HEK293 (cell line): ENCODE data around the gene NAV2.

Experiments
- BCL11A ChIP-seq: fragments of 450-650 bp; formaldehyde crosslinking; IDR thresholded peaks from 2 replicates; pipeline ENCODE4 v1.5.1; 2016; ENCODE audit warnings: low read depth, missing biosample characterization, missing genetic modification characterization
- PRDM1 ChIP-seq: fragments of 450-650 bp; formaldehyde crosslinking; IDR thresholded peaks from 2 replicates; pipeline ENCODE4; 2016; ENCODE audit warnings: missing biosample characterization, missing genetic modification characterization
- ZNF133 ChIP-seq: fragments of 450-650 bp; formaldehyde crosslinking; IDR thresholded peaks from 2 replicates; pipeline ENCODE4 v1.5.1; 2016; ENCODE audit warnings: missing biosample characterization, missing genetic modification characterization
- ZNF138 ChIP-seq: fragments of 450-650 bp; formaldehyde crosslinking; IDR thresholded peaks from 2 replicates; pipeline ENCODE4 v1.5.1; 2016; ENCODE audit warnings: missing biosample characterization, missing genetic modification characterization, borderline replicate concordance
- ZNF350 ChIP-seq: fragments of 450-650 bp; formaldehyde crosslinking; IDR thresholded peaks from 2 replicates; pipeline ENCODE4 v1.5.0; 2017; ENCODE audit warnings: missing biosample characterization, mild to moderate bottlenecking, missing genetic modification characterization
- ZNF391 ChIP-seq: fragments of 450-650 bp; formaldehyde crosslinking; IDR thresholded peaks from 2 replicates; pipeline ENCODE4 v1.5.1; 2016; ENCODE audit warnings: low read depth, missing biosample characterization, missing genetic modification characterization, borderline replicate concordance
- ZNF623 ChIP-seq: fragments of 450-650 bp; formaldehyde crosslinking; IDR thresholded peaks from 2 replicates; pipeline ENCODE4 v1.5.1; 2016; ENCODE audit warnings: missing biosample characterization, missing genetic modification characterization
- TF ChIP-seq, protein P1 (sequence below): fragments of 450-650 bp; formaldehyde crosslinking; IDR thresholded peaks from 2 replicates; pipeline ENCODE4 v1.5.1; 2016; ENCODE audit warnings: missing biosample characterization, missing genetic modification characterization, borderline replicate concordance
- TF ChIP-seq, protein P2 (sequence below): fragments of 450-650 bp; formaldehyde crosslinking; IDR thresholded peaks from 2 replicates; pipeline ENCODE4 v1.5.1; 2016; ENCODE audit warnings: missing biosample characterization, missing genetic modification characterization
- TF ChIP-seq, protein P3 (sequence below): fragments of 450-650 bp; formaldehyde crosslinking; IDR thresholded peaks from 2 replicates; pipeline ENCODE4 v1.5.1; 2016; ENCODE audit warnings: missing biosample characterization, missing genetic modification characterization, low read depth
- TF ChIP-seq, protein P4 (sequence below): sonication (generic); formaldehyde crosslinking; IDR thresholded peaks from 2 replicates; pipeline ENCODE4 v1.8.1; 2022; ENCODE audit warnings: mild to moderate bottlenecking, moderate library complexity, missing genetic modification reagents

DNA sequence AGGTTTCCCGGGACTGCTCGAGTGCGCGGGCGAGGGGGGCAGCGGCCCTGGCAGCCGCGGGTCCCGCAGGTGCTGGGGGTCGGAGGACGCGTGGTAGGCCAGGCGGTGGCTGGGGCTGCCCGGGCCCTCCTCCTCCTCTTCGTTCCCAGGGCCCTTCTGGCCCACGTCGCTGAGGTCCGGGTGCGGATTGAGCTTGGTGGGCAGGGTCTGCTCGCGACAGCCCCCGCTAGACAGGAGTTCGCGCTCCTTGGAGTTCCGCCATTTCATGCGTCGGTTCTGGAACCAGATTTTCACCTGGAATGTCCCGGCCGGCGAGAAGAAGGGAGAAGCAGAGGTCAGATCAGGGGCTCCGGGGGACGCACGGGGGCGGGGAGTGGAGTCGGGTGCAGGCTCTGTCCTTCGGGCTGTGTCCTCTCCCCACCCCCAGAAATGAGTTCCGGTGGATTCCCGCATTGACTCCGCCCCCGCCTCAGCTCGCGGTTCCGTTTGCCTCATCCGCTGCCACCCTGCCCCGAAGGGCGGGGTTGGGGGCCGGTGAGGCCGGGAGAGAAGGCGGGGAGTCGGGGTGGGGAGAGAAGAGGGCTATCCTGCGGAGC lies 443.7 kb downstream of the NAV2 start:
- TF ChIP-seq BCL11A (tag by site-specific recombination) (no peak), ZNF350 (tag by site-specific recombination) (no peak), ZNF623 (tag by site-specific recombination) (no peak), ZNF391 (tag by site-specific recombination) (no peak), PRDM1 (no peak), ZNF133 (no peak), ZNF138 (tag by site-specific recombination) (no peak)
- TF ChIP-seq, protein P1, sequence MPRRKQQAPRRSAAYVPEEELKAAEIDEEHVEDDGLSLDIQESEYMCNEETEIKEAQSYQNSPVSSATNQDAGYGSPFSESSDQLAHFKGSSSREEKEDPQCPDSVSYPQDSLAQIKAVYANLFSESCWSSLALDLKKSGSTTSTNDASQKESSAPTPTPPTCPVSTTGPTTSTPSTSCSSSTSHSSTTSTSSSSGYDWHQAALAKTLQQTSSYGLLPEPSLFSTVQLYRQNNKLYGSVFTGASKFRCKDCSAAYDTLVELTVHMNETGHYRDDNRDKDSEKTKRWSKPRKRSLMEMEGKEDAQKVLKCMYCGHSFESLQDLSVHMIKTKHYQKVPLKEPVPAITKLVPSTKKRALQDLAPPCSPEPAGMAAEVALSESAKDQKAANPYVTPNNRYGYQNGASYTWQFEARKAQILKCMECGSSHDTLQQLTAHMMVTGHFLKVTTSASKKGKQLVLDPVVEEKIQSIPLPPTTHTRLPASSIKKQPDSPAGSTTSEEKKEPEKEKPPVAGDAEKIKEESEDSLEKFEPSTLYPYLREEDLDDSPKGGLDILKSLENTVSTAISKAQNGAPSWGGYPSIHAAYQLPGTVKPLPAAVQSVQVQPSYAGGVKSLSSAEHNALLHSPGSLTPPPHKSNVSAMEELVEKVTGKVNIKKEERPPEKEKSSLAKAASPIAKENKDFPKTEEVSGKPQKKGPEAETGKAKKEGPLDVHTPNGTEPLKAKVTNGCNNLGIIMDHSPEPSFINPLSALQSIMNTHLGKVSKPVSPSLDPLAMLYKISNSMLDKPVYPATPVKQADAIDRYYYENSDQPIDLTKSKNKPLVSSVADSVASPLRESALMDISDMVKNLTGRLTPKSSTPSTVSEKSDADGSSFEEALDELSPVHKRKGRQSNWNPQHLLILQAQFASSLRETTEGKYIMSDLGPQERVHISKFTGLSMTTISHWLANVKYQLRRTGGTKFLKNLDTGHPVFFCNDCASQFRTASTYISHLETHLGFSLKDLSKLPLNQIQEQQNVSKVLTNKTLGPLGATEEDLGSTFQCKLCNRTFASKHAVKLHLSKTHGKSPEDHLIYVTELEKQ: no peak
- TF ChIP-seq, protein P2, sequence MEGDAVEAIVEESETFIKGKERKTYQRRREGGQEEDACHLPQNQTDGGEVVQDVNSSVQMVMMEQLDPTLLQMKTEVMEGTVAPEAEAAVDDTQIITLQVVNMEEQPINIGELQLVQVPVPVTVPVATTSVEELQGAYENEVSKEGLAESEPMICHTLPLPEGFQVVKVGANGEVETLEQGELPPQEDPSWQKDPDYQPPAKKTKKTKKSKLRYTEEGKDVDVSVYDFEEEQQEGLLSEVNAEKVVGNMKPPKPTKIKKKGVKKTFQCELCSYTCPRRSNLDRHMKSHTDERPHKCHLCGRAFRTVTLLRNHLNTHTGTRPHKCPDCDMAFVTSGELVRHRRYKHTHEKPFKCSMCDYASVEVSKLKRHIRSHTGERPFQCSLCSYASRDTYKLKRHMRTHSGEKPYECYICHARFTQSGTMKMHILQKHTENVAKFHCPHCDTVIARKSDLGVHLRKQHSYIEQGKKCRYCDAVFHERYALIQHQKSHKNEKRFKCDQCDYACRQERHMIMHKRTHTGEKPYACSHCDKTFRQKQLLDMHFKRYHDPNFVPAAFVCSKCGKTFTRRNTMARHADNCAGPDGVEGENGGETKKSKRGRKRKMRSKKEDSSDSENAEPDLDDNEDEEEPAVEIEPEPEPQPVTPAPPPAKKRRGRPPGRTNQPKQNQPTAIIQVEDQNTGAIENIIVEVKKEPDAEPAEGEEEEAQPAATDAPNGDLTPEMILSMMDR (tag by site-specific recombination): no peak
- TF ChIP-seq, protein P3, sequence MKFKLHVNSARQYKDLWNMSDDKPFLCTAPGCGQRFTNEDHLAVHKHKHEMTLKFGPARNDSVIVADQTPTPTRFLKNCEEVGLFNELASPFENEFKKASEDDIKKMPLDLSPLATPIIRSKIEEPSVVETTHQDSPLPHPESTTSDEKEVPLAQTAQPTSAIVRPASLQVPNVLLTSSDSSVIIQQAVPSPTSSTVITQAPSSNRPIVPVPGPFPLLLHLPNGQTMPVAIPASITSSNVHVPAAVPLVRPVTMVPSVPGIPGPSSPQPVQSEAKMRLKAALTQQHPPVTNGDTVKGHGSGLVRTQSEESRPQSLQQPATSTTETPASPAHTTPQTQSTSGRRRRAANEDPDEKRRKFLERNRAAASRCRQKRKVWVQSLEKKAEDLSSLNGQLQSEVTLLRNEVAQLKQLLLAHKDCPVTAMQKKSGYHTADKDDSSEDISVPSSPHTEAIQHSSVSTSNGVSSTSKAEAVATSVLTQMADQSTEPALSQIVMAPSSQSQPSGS: no peak
- TF ChIP-seq, protein P4, sequence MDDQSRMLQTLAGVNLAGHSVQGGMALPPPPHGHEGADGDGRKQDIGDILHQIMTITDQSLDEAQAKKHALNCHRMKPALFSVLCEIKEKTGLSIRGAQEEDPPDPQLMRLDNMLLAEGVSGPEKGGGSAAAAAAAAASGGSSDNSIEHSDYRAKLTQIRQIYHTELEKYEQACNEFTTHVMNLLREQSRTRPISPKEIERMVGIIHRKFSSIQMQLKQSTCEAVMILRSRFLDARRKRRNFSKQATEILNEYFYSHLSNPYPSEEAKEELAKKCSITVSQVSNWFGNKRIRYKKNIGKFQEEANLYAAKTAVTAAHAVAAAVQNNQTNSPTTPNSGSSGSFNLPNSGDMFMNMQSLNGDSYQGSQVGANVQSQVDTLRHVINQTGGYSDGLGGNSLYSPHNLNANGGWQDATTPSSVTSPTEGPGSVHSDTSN (CRISPR knock-in tag): no peak
